Pulmonary artery endothelial cell (primary cell): Measurements from ENCODE around the gene TMEM45A. TPM values are rescaled to one million over a fixed set of nuclear protein-coding genes. Genes with fewer than 3 reads are reported as not detected.
"Not testable (repeated sequence)": the region's sequence is repeated elsewhere in the genome, so short reads cannot be mapped to it uniquely, and the experiment has no call there.

Experiments
- DNase-seq: peaks from one replicate; pipeline ENCODE4 v3.0.0-alpha.2; 2011; ENCODE audit warnings: low read depth, low spot score
- total RNA-seq: library from RNA; depleted of rRNA; stranded (reverse); fragments of >200 nt; gene quantifications from 2 replicates; pipeline ENCODE4 v1.2.3, GENCODE V29; 2014

Gene TMEM45A
- 4.0 and 4.3 TPM in 2 replicates for total RNA-seq

- peak; percentile 83 for DNase-seq
Observed at GRCh38 chr3:100492059-100493006, at the start of gene TMEM45A. TMEM45A (plus strand) TSS chr3:100492619; CDS start chr3:100555212, 62,593 bp downstream.

- no peak for DNase-seq
Observed at GRCh38 chr3:100443690-100444089, 48.7 kb upstream of the TMEM45A start.

- not testable (repeated sequence) for DNase-seq
Observed at GRCh38 chr3:100447067-100447466, 45.4 kb upstream of the TMEM45A start.

GRCh38 chr3:100448079-100448478 lies 44.3 kb upstream of the TMEM45A start:
- no peak for DNase-seq

- DNase-seq: no peak
Observed at GRCh38 chr3:100449214-100449613, 43.2 kb upstream of the TMEM45A start.

GRCh38 chr3:100454677-100455076 lies 37.7 kb upstream of the TMEM45A start:
- DNase-seq: no peak

- DNase-seq: no peak
Observed at GRCh38 chr3:100455841-100456550, 36.4 kb upstream of the TMEM45A start.

- no peak for DNase-seq
Observed at GRCh38 chr3:100456745-100457144, 35.7 kb upstream of the TMEM45A start.

- DNase-seq: no peak
Observed at GRCh38 chr3:100457811-100458210, 34.6 kb upstream of the TMEM45A start.

GRCh38 chr3:100458814-100459213 lies 33.6 kb upstream of the TMEM45A start:
- no peak for DNase-seq

GRCh38 chr3:100463002-100463401 lies 29.4 kb upstream of the TMEM45A start:
- DNase-seq: peak; percentile 22

GRCh38 chr3:100463646-100464155 lies 28.7 kb upstream of the TMEM45A start:
- DNase-seq: no peak

- DNase-seq: no peak
Observed at GRCh38 chr3:100465892-100466777, 26.3 kb upstream of the TMEM45A start.

GRCh38 chr3:100467133-100467532 lies 25.3 kb upstream of the TMEM45A start:
- DNase-seq: no peak

- DNase-seq: no peak
Observed at GRCh38 chr3:100468676-100469075, 23.7 kb upstream of the TMEM45A start.

- DNase-seq: no peak
Observed at GRCh38 chr3:100470951-100471350, 21.5 kb upstream of the TMEM45A start.

- DNase-seq: no peak
Observed at GRCh38 chr3:100471444-100471843, 21.0 kb upstream of the TMEM45A start.

- not testable (repeated sequence) for DNase-seq
Observed at GRCh38 chr3:100477851-100478360, 14.5 kb upstream of the TMEM45A start.

- not testable (repeated sequence) for DNase-seq
Observed at GRCh38 chr3:100478521-100478920, 13.9 kb upstream of the TMEM45A start.

- no peak for DNase-seq
Observed at GRCh38 chr3:100480081-100480480, 12.3 kb upstream of the TMEM45A start.

- DNase-seq: no peak
Observed at GRCh38 chr3:100482176-100482575, 10.2 kb upstream of the TMEM45A start.
